ENCODE measurements around the gene PHPT1. TPM values are rescaled to one million over a fixed set of nuclear protein-coding genes. Genes with fewer than 3 reads are reported as not detected.

Gene PHPT1
- total RNA-seq, 4 donors from 2014 or later = 43.4 to 84.1 (median 53.9) TPM

GRCh38 chr9:136855461-136856078, 6.4 kb downstream of the PHPT1 start:
- no peak for DNase-seq (ENCODE audit: extremely low spot score)
- Histone ChIP-seq H3K4me1 (peaks cover 18 to 38% (median 26%) of the 10 kb centered on the region in 4 donors), H3K36me3 (peaks cover 0 to 18% (median 14%) of the 10 kb centered on the region in 4 donors), H3K27ac (replicated peaks in 1 of 4) (no peak overlapping the region), H3K9me3 (no peaks in the 10 kb centered on the region), H3K27me3 (no peaks in the 10 kb centered on the region), H3K4me3 (no peak overlapping the region)
- TF ChIP-seq POLR2AphosphoS5 (IDR thresholded peaks at IDR 0.05) (no peak), EP300 (IDR thresholded peaks at IDR 0.05) (no peak)
- intact Hi-C loops (cut with DNase I) = no loop called here
- WGBS = no CpG with 5 or more reads among the region's 26 CpGs

GRCh38 chr9:136856079-136856476, 6.9 kb downstream of the PHPT1 start:
- intact Hi-C loops (cut with DNase I) = no loop called here
- no peaks in the 10 kb centered on the region for H3K27me3 ChIP-seq
- H3K9me3 ChIP-seq = no peaks in the 10 kb centered on the region
- TF ChIP-seq CTCF (IDR thresholded peaks at IDR 0.05) = no peak
- no peak for TF ChIP-seq POLR2A (IDR thresholded peaks at IDR 0.05; ENCODE audit: low read depth)
- no peak for TF ChIP-seq EP300 (IDR thresholded peaks at IDR 0.05)
- TF ChIP-seq POLR2AphosphoS5 (IDR thresholded peaks at IDR 0.05) = no peak
- no peak for DNase-seq (ENCODE audit: extremely low spot score)
- WGBS = 74% methylated on average over 7 of the region's 15 CpGs
- H3K36me3 ChIP-seq = peaks cover 0 to 18% (median 14%) of the 10 kb centered on the region in 4 donors
- H3K27ac ChIP-seq (replicated peaks in 1 of 4) = no peak overlapping the region
- H3K4me3 ChIP-seq = no peak overlapping the region
- peaks cover 14 to 33% (median 21%) of the 10 kb centered on the region in 4 donors for H3K4me1 ChIP-seq

- Histone ChIP-seq H3K4me3 (no peak overlapping the region), H3K4me1 (peaks cover 14 to 27% (median 17%) of the 10 kb centered on the region in 4 donors), H3K9me3 (no peaks in the 10 kb centered on the region), H3K27ac (replicated peaks in 1 of 4) (no peak overlapping the region), H3K27me3 (no peaks in the 10 kb centered on the region), H3K36me3 (peaks cover 3 to 19% (median 15%) of the 10 kb centered on the region in 4 donors)
- no peak for TF ChIP-seq EP300 (IDR thresholded peaks at IDR 0.05)
- TF ChIP-seq CTCF (IDR thresholded peaks at IDR 0.05) = no peak
- no peak for TF ChIP-seq POLR2A (IDR thresholded peaks at IDR 0.05; ENCODE audit: low read depth)
- no peak for TF ChIP-seq POLR2AphosphoS5 (IDR thresholded peaks at IDR 0.05)
- no peak for DNase-seq (ENCODE audit: extremely low spot score)
- intact Hi-C loops (cut with DNase I) = no loop called here
- WGBS = 70% methylated on average over 3 of the region's 14 CpGs
Measured at GRCh38 chr9:136856541-136857141, 7.4 kb downstream of the PHPT1 start.

GRCh38 chr9:136857166-136857565, 8.0 kb downstream of the PHPT1 start:
- WGBS = no CpG with 5 or more reads among the region's 19 CpGs
- no peak overlapping the region for H3K4me3 ChIP-seq
- H3K36me3 ChIP-seq = peaks cover 8 to 24% (median 19%) of the 10 kb centered on the region in 4 donors
- TF ChIP-seq POLR2A (IDR thresholded peaks at IDR 0.05; ENCODE audit: low read depth) (no peak), POLR2AphosphoS5 (IDR thresholded peaks at IDR 0.05) (no peak), CTCF (IDR thresholded peaks at IDR 0.05) (no peak), EP300 (IDR thresholded peaks at IDR 0.05) (no peak)
- H3K9me3 ChIP-seq = no peaks in the 10 kb centered on the region
- H3K27me3 ChIP-seq = no peaks in the 10 kb centered on the region
- intact Hi-C loops (cut with DNase I) = no loop called here
- peaks cover 11 to 25% (median 16%) of the 10 kb centered on the region in 4 donors for H3K4me1 ChIP-seq
- DNase-seq (ENCODE audit: extremely low spot score) = no peak
- no peak overlapping the region for H3K27ac ChIP-seq (replicated peaks in 1 of 4)

GRCh38 chr9:136857581-136858412, 8.6 kb downstream of the PHPT1 start:
- DNase-seq (ENCODE audit: extremely low spot score) = no peak
- H3K36me3 ChIP-seq = peaks cover 15 to 31% (median 26%) of the 10 kb centered on the region in 4 donors
- no CpG with 5 or more reads among the region's 29 CpGs for WGBS
- no peak for TF ChIP-seq POLR2A (IDR thresholded peaks at IDR 0.05; ENCODE audit: low read depth)
- TF ChIP-seq POLR2AphosphoS5 (IDR thresholded peaks at IDR 0.05) = no peak
- no peak for TF ChIP-seq CTCF (IDR thresholded peaks at IDR 0.05)
- no peak for TF ChIP-seq EP300 (IDR thresholded peaks at IDR 0.05)
- H3K9me3 ChIP-seq = no peaks in the 10 kb centered on the region
- H3K27me3 ChIP-seq = no peaks in the 10 kb centered on the region
- peaks cover 10 to 25% (median 16%) of the 10 kb centered on the region in 4 donors for H3K4me1 ChIP-seq
- no peak overlapping the region for H3K27ac ChIP-seq (replicated peaks in 1 of 4)
- H3K4me3 ChIP-seq = no peak overlapping the region
- intact Hi-C loops (cut with DNase I) = no loop called here
